ENCODE results near the gene POP4.

POP4 gene

GRCh38 chr19:29560313-29561075 lies 45.6 kb upstream of the POP4 start:
- Histone ChIP-seq H3F3A (ENCODE audit: insufficient read depth, low read length) (no peaks in the 10 kb centered on the region), H3K79me2 (ENCODE audit: low read length) (no peaks in the 10 kb centered on the region), H3K4me2 (ENCODE audit: low read depth, low read length) (no peak overlapping the region), H4K20me1 (ENCODE audit: insufficient read depth, low read length) (no peaks in the 10 kb centered on the region), H3K9ac (ENCODE audit: low read length) (no peak overlapping the region), H3K4me3 (ENCODE audit: low read length) (no peak overlapping the region), H3K9me2 (replicated peaks; ENCODE audit: insufficient read depth, low read length) (no peaks in the 10 kb centered on the region), H3K27me3 (replicated peaks; ENCODE audit: insufficient read depth, low read length) (peaks cover 43% of the 10 kb centered on the region), H3K4me1 (ENCODE audit: low read length) (no peaks in the 10 kb centered on the region), H3K36me3 (replicated peaks; ENCODE audit: insufficient read depth, low read length) (no peaks in the 10 kb centered on the region), H3K27ac (ENCODE audit: low read length) (no peak overlapping the region), H2AFZ (ENCODE audit: low read length) (no peak overlapping the region), H3K9me3 (replicated peaks; ENCODE audit: insufficient read depth, low read length) (no peaks in the 10 kb centered on the region)
- TF ChIP-seq EZH2phosphoT487 (IDR thresholded peaks at IDR 0.05; ENCODE audit: low read length) (no peak), EZH2 (optimal IDR thresholded peaks at IDR 0.05; ENCODE audit: low read depth, low read length) (no peak), CTCF (IDR thresholded peaks at IDR 0.05; ENCODE audit: low read length) (no peak)
- DNase-seq = no peak

GRCh38 chr19:29561601-29562000 lies 44.5 kb upstream of the POP4 start:
- Histone ChIP-seq H3K9ac (ENCODE audit: low read length) (no peak overlapping the region), H3K27me3 (replicated peaks; ENCODE audit: insufficient read depth, low read length) (peaks cover 40% of the 10 kb centered on the region), H3K4me3 (ENCODE audit: low read length) (no peak overlapping the region), H4K20me1 (ENCODE audit: insufficient read depth, low read length) (no peaks in the 10 kb centered on the region), H3K27ac (ENCODE audit: low read length) (no peak overlapping the region), H2AFZ (ENCODE audit: low read length) (no peak overlapping the region), H3K4me1 (ENCODE audit: low read length) (no peaks in the 10 kb centered on the region), H3K9me3 (replicated peaks; ENCODE audit: insufficient read depth, low read length) (no peaks in the 10 kb centered on the region), H3K4me2 (ENCODE audit: low read depth, low read length) (no peak overlapping the region), H3K79me2 (ENCODE audit: low read length) (no peaks in the 10 kb centered on the region), H3F3A (ENCODE audit: insufficient read depth, low read length) (no peaks in the 10 kb centered on the region), H3K36me3 (replicated peaks; ENCODE audit: insufficient read depth, low read length) (no peaks in the 10 kb centered on the region), H3K9me2 (replicated peaks; ENCODE audit: insufficient read depth, low read length) (no peaks in the 10 kb centered on the region)
- no peak for DNase-seq
- TF ChIP-seq EZH2 (optimal IDR thresholded peaks at IDR 0.05; ENCODE audit: low read depth, low read length) = no peak
- TF ChIP-seq EZH2phosphoT487 (IDR thresholded peaks at IDR 0.05; ENCODE audit: low read length) = no peak
- no peak for TF ChIP-seq CTCF (IDR thresholded peaks at IDR 0.05; ENCODE audit: low read length)

- Histone ChIP-seq H2AFZ (ENCODE audit: low read length) (no peak overlapping the region), H3K9me3 (replicated peaks; ENCODE audit: insufficient read depth, low read length) (no peaks in the 10 kb centered on the region), H3K9ac (ENCODE audit: low read length) (no peak overlapping the region), H3K27ac (ENCODE audit: low read length) (no peak overlapping the region), H3K4me2 (ENCODE audit: low read depth, low read length) (no peak overlapping the region), H3F3A (ENCODE audit: insufficient read depth, low read length) (no peaks in the 10 kb centered on the region), H3K36me3 (replicated peaks; ENCODE audit: insufficient read depth, low read length) (no peaks in the 10 kb centered on the region), H3K27me3 (replicated peaks; ENCODE audit: insufficient read depth, low read length) (peaks cover 39% of the 10 kb centered on the region), H3K4me3 (ENCODE audit: low read length) (no peak overlapping the region), H3K4me1 (ENCODE audit: low read length) (no peaks in the 10 kb centered on the region), H4K20me1 (ENCODE audit: insufficient read depth, low read length) (no peaks in the 10 kb centered on the region), H3K79me2 (ENCODE audit: low read length) (no peaks in the 10 kb centered on the region), H3K9me2 (replicated peaks; ENCODE audit: insufficient read depth, low read length) (no peaks in the 10 kb centered on the region)
- TF ChIP-seq CTCF (IDR thresholded peaks at IDR 0.05; ENCODE audit: low read length) (no peak), EZH2 (optimal IDR thresholded peaks at IDR 0.05; ENCODE audit: low read depth, low read length) (no peak), EZH2phosphoT487 (IDR thresholded peaks at IDR 0.05; ENCODE audit: low read length) (no peak)
- DNase-seq = no peak
These were observed 43.5 kb upstream of the POP4 start for GRCh38 chr19:29562299-29563297.

Measured in MM.1S (cell line).